Stimulated activated CD4-positive, alpha-beta T cell treated with anti-CD3 and anti-CD28 coated beads, Interleukin-2, amount 100 ng/mL, for 4 hours (primary cell): ENCODE data around the gene YJEFN3.
A peak's percentile ranks its signal among the peaks of the same experiment; 100 is the strongest.

Experiments used
- DNase-seq: peaks from one replicate; pipeline ENCODE4 v3.0.0-alpha.2; 2020; ENCODE audit warnings: low read depth

Gene YJEFN3

DNA sequence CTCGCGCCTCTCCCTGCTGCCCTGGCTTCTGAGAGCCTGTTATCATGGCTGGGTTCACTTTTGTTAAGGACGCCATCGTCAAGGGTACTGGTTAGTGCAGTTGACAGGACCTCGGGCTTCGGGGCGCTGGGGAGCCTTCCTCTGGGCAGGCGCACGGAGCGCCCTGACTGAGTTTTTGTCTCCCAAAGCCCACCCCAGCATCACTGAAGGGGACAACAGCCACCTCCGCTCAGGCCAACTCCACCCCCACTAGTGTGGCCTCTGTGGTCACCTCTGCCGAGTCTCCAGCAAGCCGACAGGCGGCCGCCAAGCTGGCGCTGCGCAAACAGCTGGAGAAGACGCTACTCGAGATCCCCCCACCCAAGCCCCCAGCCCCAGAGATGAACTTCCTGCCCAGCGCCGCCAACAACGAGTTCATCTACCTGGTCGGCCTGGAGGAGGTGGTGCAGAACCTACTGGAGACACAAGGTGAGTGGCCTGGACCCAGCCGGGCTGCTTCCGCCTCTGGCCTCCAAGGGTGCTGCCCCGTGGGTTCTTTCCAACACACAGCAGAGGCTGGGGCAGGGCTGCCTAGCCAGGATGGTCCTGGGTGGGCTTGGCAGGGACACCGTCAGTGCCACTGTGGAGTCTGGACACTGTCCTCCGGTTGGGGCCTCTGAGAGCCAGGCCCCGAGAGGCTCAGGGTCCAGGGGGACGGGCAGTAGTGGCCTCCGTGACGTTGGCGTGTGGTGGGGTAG lies 30.3 kb upstream of the YJEFN3 start:
- no peak for DNase-seq

GRCh38 chr19:19499272-19499995 lies 29.3 kb upstream of the YJEFN3 start:
- DNase-seq = no peak

GRCh38 chr19:19500975-19501644 lies 27.6 kb upstream of the YJEFN3 start:
- no peak for DNase-seq

DNA sequence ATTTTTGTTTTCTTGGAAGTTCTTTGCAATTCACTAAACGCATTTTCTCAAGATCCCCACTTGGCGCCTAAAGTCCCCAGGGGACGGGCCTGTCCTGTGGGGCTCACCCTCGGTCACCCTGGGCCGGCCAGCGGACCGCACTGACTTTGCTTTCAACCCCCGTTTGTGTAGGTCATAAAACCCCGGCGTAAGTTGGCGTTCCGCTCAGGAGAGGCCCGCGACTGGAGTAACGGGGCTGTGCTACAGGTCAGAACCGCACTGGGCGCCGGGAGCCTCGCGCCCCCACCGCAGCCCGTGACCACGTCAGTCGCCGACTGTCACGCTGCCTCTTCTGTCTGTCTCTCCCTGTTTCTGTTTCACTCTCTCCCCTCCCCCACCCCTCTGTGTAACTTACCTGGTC lies 26.9 kb upstream of the YJEFN3 start:
- DNase-seq = no peak

GRCh38 chr19:19502281-19502680 lies 26.4 kb upstream of the YJEFN3 start:
- DNase-seq = no peak

GRCh38 chr19:19502808-19503602 lies 25.7 kb upstream of the YJEFN3 start:
- DNase-seq = no peak

DNA sequence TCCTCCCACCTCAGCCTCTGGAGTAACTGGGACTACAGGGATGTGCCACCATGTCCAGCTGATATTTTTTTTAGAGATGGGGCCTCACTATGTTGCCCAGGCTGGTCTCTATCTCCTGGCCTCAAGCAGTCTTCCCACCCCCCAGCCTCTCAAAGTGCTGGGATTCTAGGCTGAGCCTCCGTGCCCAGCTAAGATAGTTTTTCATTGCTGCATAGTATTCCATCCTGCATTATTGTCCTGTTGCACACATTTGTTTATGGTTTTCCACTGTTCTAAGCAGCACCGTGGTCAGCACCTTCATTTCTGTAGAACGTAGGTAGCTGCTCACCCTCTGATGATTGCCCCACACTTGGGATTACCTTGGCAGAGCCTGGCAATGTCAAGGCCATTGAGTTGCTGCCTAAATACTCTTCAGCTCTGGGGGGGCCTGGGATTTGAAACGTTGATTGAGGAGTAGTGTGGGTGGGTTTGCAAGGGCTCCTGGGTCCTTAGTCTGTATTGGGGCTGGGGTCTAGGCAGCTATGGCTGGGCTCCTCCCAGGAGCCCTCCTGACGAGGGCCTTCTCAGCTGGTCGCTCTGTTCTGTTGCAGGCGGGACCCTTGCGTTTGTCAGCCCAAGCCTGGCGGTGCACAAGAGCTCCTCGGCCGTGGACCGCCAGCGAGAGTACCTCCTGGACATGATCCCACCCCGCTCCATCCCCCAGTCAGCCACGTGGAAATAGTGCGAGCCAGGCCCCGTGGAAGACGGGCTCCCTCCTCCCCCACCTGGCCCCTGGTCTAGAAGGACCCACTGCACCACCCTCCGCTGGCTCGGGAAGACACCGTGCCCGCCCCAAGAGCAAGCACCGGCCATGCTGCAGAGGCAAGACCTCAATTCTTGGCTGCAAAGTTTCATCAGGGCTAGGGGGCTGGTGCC lies 23.7 kb upstream of the YJEFN3 start:
- DNase-seq = no peak

GRCh38 chr19:19505669-19506326 lies 22.9 kb upstream of the YJEFN3 start:
- DNase-seq = no peak

GRCh38 chr19:19506592-19506991 lies 22.1 kb upstream of the YJEFN3 start:
- no peak for DNase-seq

- DNase-seq = no peak
Measured at GRCh38 chr19:19507354-19507753, 21.4 kb upstream of the YJEFN3 start.

DNA sequence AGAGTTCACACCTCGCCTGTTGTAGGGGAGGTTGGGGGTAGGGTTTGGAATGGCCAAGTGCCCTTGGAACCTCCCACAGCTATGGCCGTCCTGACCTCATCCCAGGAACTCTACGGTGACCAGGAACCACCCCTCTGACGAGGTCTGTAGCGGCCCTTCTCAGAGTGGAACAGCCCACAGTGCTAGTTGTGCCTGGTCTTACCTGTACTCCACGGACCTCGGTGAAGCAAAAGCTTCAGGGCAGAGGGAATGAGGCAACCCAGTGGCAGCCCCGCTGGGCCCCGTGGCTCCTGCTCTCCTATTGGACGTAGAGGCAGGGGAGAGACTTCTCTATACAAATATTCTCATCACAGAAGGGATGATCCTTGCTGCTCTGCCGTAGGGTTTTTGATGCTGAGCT lies 20.5 kb upstream of the YJEFN3 start:
- no peak for DNase-seq

- no peak for DNase-seq
Measured at GRCh38 chr19:19510432-19510831, 18.3 kb upstream of the YJEFN3 start.

DNA sequence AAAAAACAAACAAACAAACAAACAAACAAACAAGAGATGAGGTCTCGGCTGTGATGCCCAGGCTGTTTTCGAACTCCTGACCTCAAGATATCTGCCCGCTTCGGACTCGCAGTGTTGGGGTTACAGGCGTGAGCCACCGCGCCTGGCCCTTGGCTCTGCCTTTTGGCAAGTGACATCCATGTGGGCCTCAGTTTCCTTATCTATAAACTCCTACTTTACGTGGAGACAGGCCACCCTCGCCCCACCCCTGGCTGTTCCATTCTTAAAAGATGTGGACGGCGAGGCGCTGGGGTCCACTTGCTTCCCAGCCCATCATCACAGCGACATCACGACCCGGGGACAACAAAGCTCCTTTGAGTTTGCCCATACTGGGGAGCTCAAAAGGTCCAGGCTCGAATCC lies 15.0 kb upstream of the YJEFN3 start:
- DNase-seq = no peak

DNA sequence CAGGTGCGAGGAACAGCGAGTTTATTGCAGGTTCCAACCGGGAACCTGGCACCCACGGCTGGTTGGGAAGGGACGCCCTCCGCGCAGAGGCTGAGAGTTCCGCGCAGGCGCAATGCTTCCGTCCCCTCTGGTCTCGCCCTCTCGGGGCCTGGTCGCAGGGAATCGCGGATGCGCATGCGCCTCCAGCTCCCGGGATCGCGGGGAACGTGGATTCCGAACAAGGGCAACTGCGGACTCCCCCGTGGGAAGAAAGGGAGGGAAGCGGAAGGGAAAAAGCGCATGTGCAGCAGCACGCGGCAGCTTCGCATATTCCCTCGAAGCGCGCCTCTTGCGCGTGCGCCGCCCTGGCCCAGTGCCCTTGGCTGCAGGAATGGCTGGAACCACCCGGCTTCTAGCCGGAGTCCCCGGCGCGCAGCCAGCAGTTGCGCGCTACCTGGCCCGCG lies 14.5 kb upstream of the YJEFN3 start:
- no peak for DNase-seq

GRCh38 chr19:19514881-19515641 lies 13.7 kb upstream of the YJEFN3 start, which contains the start of gene TSSK6:
TSS of gene TSSK6 (minus strand) at chr19:19515548. CDS start at chr19:19515427, 121 bp downstream.
- DNase-seq = no peak

DNA sequence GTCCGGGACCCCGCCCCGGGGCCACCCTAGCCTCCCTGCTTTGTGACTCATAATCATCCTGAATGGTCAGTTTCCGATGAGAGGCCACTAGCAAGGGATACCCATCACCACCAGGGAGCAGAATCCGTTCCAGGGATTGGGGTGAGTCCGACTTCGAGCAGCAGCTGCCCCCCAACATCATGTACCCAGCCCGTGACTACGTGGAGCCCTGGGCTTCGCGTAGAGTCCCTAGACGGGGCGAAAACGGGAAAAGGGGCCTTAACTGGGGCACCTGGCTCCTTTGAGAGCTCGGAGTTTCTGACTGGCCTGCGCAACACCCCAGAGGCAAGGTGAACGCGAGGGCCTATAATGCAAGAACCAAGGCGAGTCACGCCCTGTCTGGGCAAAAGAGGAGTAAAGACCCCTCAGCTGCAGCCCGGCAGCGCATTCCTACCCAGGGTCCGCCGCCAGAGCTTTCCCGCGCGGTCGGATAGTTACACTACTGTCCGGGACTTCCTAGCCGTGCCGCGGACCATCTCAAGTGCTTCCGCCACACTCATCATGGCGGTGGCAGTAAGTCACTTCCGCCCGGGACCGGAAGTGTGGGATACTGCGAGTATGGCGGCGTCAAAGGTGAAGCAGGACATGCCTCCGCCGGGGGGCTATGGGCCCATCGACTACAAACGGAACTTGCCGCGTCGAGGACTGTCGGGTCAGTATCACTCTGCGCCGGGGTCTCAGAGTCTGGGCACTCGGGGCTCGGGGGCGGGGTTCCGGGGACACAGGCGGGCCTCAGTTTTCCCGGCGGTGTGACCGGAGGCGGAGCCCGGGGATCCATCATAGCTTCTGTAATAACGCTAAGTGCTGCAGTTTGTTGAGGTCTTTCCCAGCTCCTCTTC lies 12.8 kb upstream of the YJEFN3 start, which contains the start of gene NDUFA13:
Gene NDUFA13 (plus strand): TSS at position 584 of the 878 bp plus-strand sequence. CDS start 14 bp downstream, at position 598.
- peak; percentile 87 for DNase-seq

DNA sequence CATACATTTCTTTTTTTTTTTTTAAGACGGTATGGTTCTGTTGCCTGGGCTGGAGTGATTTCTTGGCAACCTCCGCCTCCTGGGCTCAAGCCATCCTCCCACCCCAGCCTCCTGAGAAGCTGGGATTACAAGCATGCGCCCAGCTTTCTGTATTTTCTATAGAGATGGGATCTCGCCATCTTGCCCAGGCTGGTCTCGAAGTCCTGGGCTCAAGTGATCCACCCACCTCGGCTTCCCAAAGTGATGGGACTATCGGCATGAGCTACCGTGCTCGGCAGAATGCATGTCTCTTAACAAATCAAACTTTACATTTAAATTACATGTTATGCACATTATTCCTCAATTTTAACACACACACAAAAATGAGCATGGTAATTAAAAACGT lies 11.5 kb upstream of the YJEFN3 start:
- no peak for DNase-seq

- DNase-seq = no peak
Measured at GRCh38 chr19:19520989-19521388, 7.7 kb upstream of the YJEFN3 start.

DNA sequence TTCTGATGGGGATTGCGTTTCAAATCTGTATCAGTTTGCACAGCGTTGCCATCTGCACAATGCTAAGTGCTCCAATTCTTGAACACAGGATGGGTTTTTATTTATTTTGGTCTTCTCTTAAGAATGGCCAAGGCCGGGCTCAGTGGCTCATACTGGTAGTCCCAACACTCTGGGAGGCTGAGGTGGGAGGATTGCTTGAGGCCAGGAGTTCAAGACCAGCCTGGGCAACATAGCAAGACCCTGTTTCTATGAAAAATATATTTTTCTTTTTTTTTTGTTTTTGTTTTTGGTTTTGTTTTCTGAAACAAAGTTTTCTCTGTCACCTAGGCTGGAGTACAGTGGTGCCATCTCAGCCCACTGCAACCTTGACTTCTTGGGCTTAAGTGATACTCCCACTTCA lies 5.5 kb upstream of the YJEFN3 start:
- no peak for DNase-seq
